GM18511 (cell line): ENCODE measurements around the gene VSTM4.

Experiments used
- ATAC-seq: cut with Tn5 transposase; IDR thresholded peaks from one replicate; pipeline ENCODE4 v1.9.1; 2021; ENCODE audit warnings: mild to moderate bottlenecking, moderate library complexity; ENCODE audit not compliant: unreplicated experiment

VSTM4 gene

GRCh38 chr10:49096890-49097445 is 18.4 kb downstream of the VSTM4 start:
- ATAC-seq, result no peak

GRCh38 chr10:49094646-49095045 is 20.7 kb downstream of the VSTM4 start:
- no peak for ATAC-seq

GRCh38 chr10:49093922-49094321 is 21.4 kb downstream of the VSTM4 start:
- no peak for ATAC-seq

GRCh38 chr10:49092477-49092876 is 22.8 kb downstream of the VSTM4 start:
- ATAC-seq, result no peak

GRCh38 chr10:49091450-49092210 is 23.7 kb downstream of the VSTM4 start:
- no peak for ATAC-seq

GRCh38 chr10:49090696-49091380 is 24.5 kb downstream of the VSTM4 start:
- no peak for ATAC-seq

GRCh38 chr10:49090189-49090575 is 25.1 kb downstream of the VSTM4 start:
- no peak for ATAC-seq

- no peak for ATAC-seq
Observed at GRCh38 chr10:49089557-49090188, 25.6 kb downstream of the VSTM4 start.

GRCh38 chr10:49089152-49089551 is 26.2 kb downstream of the VSTM4 start:
- no peak for ATAC-seq

GRCh38 chr10:49086889-49087288 is 28.4 kb downstream of the VSTM4 start:
- ATAC-seq, result no peak

- ATAC-seq, result no peak
Observed at GRCh38 chr10:49083261-49083660, 32.1 kb downstream of the VSTM4 start.

- no peak for ATAC-seq
Observed at GRCh38 chr10:49082766-49083165, 32.6 kb downstream of the VSTM4 start.

- no peak for ATAC-seq
Observed at GRCh38 chr10:49081547-49082275, 33.6 kb downstream of the VSTM4 start.

- ATAC-seq, result no peak
Observed at GRCh38 chr10:49080965-49081364, 34.4 kb downstream of the VSTM4 start.

GRCh38 chr10:49080071-49080470 is 35.3 kb downstream of the VSTM4 start:
- ATAC-seq, result no peak

- ATAC-seq, result no peak
Observed at GRCh38 chr10:49079499-49079898, 35.8 kb downstream of the VSTM4 start.

GRCh38 chr10:49079072-49079471 is 36.2 kb downstream of the VSTM4 start:
- no peak for ATAC-seq

GRCh38 chr10:49078433-49078832 is 36.9 kb downstream of the VSTM4 start:
- ATAC-seq, result no peak

GRCh38 chr10:49076741-49077521 is 38.4 kb downstream of the VSTM4 start:
- peak; percentile 84 for ATAC-seq

GRCh38 chr10:49076319-49076718 is 39.0 kb downstream of the VSTM4 start:
- peak; percentile 22 for ATAC-seq
